GM23338 (cell line): Measurements from ENCODE around the gene IFT88. TPM values are rescaled to one million over a fixed set of nuclear protein-coding genes. Genes with fewer than 3 reads are reported as not detected.

Experiments used
- ATAC-seq: fragments of 200-7000 bp; cut with Tn5 transposase; 3 replicates; pipeline ENCODE4 v1.9.1; 2020
- DNase-seq: peaks from one replicate; pipeline ENCODE4 v3.0.0-alpha.2; 2015; ENCODE audit warnings: low spot score
- H2AFZ ChIP-seq: fragments of 200-600 bp; sonication (generic); 2 replicates; pipeline ENCODE4 v1.8.0; 2016; ENCODE audit warnings: antibody characterized with exemption, mild to moderate bottlenecking, moderate library complexity
- H3F3A ChIP-seq: fragments of 200-600 bp; sonication (generic); replicated peaks from 2 replicates; pipeline ENCODE4 v1.8.0; 2017; ENCODE audit warnings: antibody characterized with exemption, mixed run types, low read depth
- H3K27ac ChIP-seq: fragments of 200-600 bp; sonication (generic); 2 replicates; pipeline ENCODE4 v1.6.1; 2016; ENCODE audit warnings: low read depth
- H3K27me3 ChIP-seq: fragments of 200-600 bp; sonication (generic); 2 replicates; pipeline ENCODE4 v1.8.0; 2016; ENCODE audit warnings: mild to moderate bottlenecking, mixed run types, moderate library complexity; ENCODE audit not compliant: insufficient read depth
- H3K36me3 ChIP-seq: fragments of 200-600 bp; sonication (generic); 2 replicates; pipeline ENCODE4 v1.8.0; 2016; ENCODE audit warnings: mild to moderate bottlenecking; ENCODE audit not compliant: insufficient read depth
- H3K4me1 ChIP-seq: fragments of 200-600 bp; sonication (generic); 2 replicates; pipeline ENCODE4 v1.8.0; 2016; ENCODE audit warnings: mild to moderate bottlenecking, moderate library complexity; ENCODE audit not compliant: insufficient read depth
- H3K4me2 ChIP-seq: fragments of 200-600 bp; sonication (generic); 2 replicates; pipeline ENCODE4 v1.7.1; 2017; ENCODE audit warnings: mixed run types
- H3K4me3 ChIP-seq: fragments of 200-600 bp; sonication (generic); 2 replicates; pipeline ENCODE4 v1.6.1; 2016; ENCODE audit warnings: mixed run types
- H3K79me2 ChIP-seq: fragments of 200-600 bp; sonication (generic); replicated peaks from 2 replicates; pipeline ENCODE4 v1.8.0; 2017; ENCODE audit warnings: mild to moderate bottlenecking; ENCODE audit not compliant: insufficient read depth
- H3K9me2 ChIP-seq: fragments of 200-600 bp; sonication (generic); 2 replicates; pipeline ENCODE4 v1.8.0; 2017; ENCODE audit not compliant: insufficient read depth
- H4K20me1 ChIP-seq: fragments of 200-600 bp; sonication (generic); replicated peaks from 2 replicates; pipeline ENCODE4 v1.8.0; 2017; ENCODE audit warnings: mild to moderate bottlenecking; ENCODE audit not compliant: insufficient read depth
- H3K27ac Mint-ChIP-seq: 2 replicates; pipeline ENCODE4 v1.8.0; 2020; ENCODE audit warnings: inconsistent platforms, mild to moderate bottlenecking, moderate library complexity, mixed read lengths
- H3K27me3 Mint-ChIP-seq: 3 replicates; pipeline ENCODE4 v1.8.0; 2022; ENCODE audit warnings: low read depth, mild to moderate bottlenecking, moderate library complexity, mixed read lengths, inconsistent platforms; ENCODE audit not compliant: insufficient read depth, poor library complexity
- H3K36me3 Mint-ChIP-seq: 3 replicates; pipeline ENCODE4 v1.8.0; 2021; ENCODE audit warnings: low read depth, mild to moderate bottlenecking, inconsistent platforms, moderate library complexity, mixed read lengths
- H3K4me1 Mint-ChIP-seq: 3 replicates; pipeline ENCODE4 v1.8.0; 2020; ENCODE audit warnings: mild to moderate bottlenecking, inconsistent platforms, mixed read lengths
- H3K4me3 Mint-ChIP-seq: 3 replicates; pipeline ENCODE4 v1.8.0; 2021; ENCODE audit warnings: moderate library complexity, mild to moderate bottlenecking, inconsistent platforms, mixed read lengths
- H3K9me3 Mint-ChIP-seq: 3 replicates; pipeline ENCODE4 v1.8.0; 2020; ENCODE audit warnings: moderate library complexity, mild to moderate bottlenecking, inconsistent platforms, mixed read lengths
- CTCF ChIP-seq, 2 experiments: fragments of 200-600 bp in 1 of 2; sonication (generic) in 1 of 2; conservative IDR thresholded peaks; 2 replicates each; pipeline versions ENCODE4 v1.5.1 to v1.6.1; 2016 to 2017; ENCODE audit warnings: antibody characterized with exemption in 2 of 2, low read depth in 2 of 2, mild to moderate bottlenecking in 2 of 2, moderate library complexity in 1 of 2
- EZH2 ChIP-seq: fragments of 200-600 bp; sonication (generic); IDR thresholded peaks from one replicate; pipeline ENCODE4 v1.8.0; 2017; ENCODE audit warnings: antibody characterized with exemption, mild to moderate bottlenecking, low read depth; ENCODE audit not compliant: unreplicated experiment
- EZH2phosphoT487 ChIP-seq: fragments of 200-600 bp; sonication (generic); IDR thresholded peaks from one replicate; pipeline ENCODE4 v1.8.1; 2018; ENCODE audit warnings: antibody characterized with exemption; ENCODE audit not compliant: unreplicated experiment
- JUNB ChIP-seq: IDR thresholded peaks from one replicate; pipeline ENCODE4 v1.6.1; 2016; ENCODE audit warnings: antibody characterized with exemption; ENCODE audit not compliant: unreplicated experiment
- NANOG ChIP-seq: IDR thresholded peaks from 2 replicates; pipeline ENCODE4 v1.6.1; 2016; ENCODE audit warnings: antibody characterized with exemption, borderline replicate concordance
- STAT1 ChIP-seq: IDR thresholded peaks from one replicate; pipeline ENCODE4 v1.6.1; 2016; ENCODE audit warnings: antibody characterized with exemption; ENCODE audit not compliant: unreplicated experiment
- ZNF114 ChIP-seq: fragments of 250-450 bp; sonication (Bioruptor Pico); IDR thresholded peaks from 2 replicates; pipeline ENCODE4 v1.5.0; 2020; ENCODE audit warnings: mild to moderate bottlenecking, moderate library complexity
- ZNF331 ChIP-seq: fragments of 250-450 bp; sonication (Bioruptor Pico); IDR thresholded peaks from 2 replicates; pipeline ENCODE4 v1.5.0; 2020; ENCODE audit warnings: low read depth, mild to moderate bottlenecking, moderate library complexity
- ZNF462 ChIP-seq: fragments of 250-450 bp; sonication (Bioruptor Pico); IDR thresholded peaks from 2 replicates; pipeline ENCODE4 v1.5.0; 2020; ENCODE audit warnings: mild to moderate bottlenecking, moderate library complexity
- polyA plus RNA-seq: library from polyadenylated mRNA; unstranded; fragments of >200 nt; fragmentation: Nextera tagmentation; extraction: Ambion mirVana; gene quantifications from 2 replicates; pipeline ENCODE4 v1.2.1, GENCODE V29; 2016
- total RNA-seq: library from RNA; depleted of rRNA; stranded (reverse); fragments of >200 nt; shearing (Covaris generic); gene quantifications from 2 replicates; pipeline ENCODE4 v1.2.3, GENCODE V29; 2014

Gene IFT88
- total and polyA plus RNA-seq, 2 experiments from 2014 or later, result 8.2 to 8.7 TPM

GRCh38 chr13:20738616-20739015, 171.7 kb downstream of the IFT88 start (continued):
- no peak for TF ChIP-seq ZNF462 (CRISPR knock-in tag)
- TF ChIP-seq EZH2, result no peak

GRCh38 chr13:20740021-20740420, 173.1 kb downstream of the IFT88 start:
- no peak for DNase-seq
- Histone ChIP-seq H3K9me2 (no peaks in the 10 kb centered on the region), H3K4me3 (no peak overlapping the region), H3F3A (no peaks in the 10 kb centered on the region), H3K27ac (no peak overlapping the region), H3K4me1 (no peaks in the 10 kb centered on the region), H3K79me2 (no peaks in the 10 kb centered on the region), H3K4me2 (no peak overlapping the region), H3K27me3 (no peaks in the 10 kb centered on the region), H3K36me3 (no peaks in the 10 kb centered on the region), H4K20me1 (0 out of 2 replicates have a peak, but pooled peaks cover 4% of the 10 kb centered on the region), H2AFZ (no peak overlapping the region)
- Mint-ChIP-seq H3K9me3 (peaks cover 13% of the 10 kb centered on the region), H3K4me1 (no peaks in the 10 kb centered on the region), H3K27ac (no peak overlapping the region), H3K27me3 (peaks cover 7% of the 10 kb centered on the region), H3K36me3 (peaks cover 7% of the 10 kb centered on the region; the same call in 2 of the 3 replicates), H3K4me3 (no peak overlapping the region)
- ATAC-seq, result no peak
- TF ChIP-seq EZH2phosphoT487, result no peak
- no peak for TF ChIP-seq NANOG
- TF ChIP-seq ZNF114 (CRISPR knock-in tag), result no peak
- no peak for TF ChIP-seq JUNB
- TF ChIP-seq ZNF462 (CRISPR knock-in tag), result no peak
- TF ChIP-seq STAT1, result no peak
- no peak for TF ChIP-seq CTCF (conservative IDR thresholded peaks at IDR 0.05; ENCODE audit: low read depth in 2 of 2)
- TF ChIP-seq ZNF331 (CRISPR knock-in tag), result no peak
